ENCODE results near the gene UBE3B.

DNA sequence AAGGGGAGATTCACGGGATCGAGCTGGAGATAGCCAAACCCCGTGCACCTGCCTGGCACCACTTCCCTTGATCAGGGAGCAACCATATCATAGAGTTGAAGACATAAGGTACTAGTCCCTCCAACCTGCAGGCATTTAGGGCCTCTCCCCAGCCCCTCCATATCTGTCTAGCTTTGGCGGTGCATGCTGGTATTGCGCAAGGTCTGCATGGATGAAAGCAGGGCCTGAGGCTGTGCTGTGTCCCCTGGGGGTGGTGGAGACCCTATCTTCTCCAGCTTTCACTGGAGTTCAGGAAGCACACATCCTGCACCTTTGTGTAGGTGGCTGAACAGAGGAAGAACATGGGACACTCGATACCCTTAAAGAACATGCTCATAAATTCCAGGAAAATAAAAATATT, 47.2 kb upstream of the UBE3B start:
- TF ChIP-seq, protein P1, sequence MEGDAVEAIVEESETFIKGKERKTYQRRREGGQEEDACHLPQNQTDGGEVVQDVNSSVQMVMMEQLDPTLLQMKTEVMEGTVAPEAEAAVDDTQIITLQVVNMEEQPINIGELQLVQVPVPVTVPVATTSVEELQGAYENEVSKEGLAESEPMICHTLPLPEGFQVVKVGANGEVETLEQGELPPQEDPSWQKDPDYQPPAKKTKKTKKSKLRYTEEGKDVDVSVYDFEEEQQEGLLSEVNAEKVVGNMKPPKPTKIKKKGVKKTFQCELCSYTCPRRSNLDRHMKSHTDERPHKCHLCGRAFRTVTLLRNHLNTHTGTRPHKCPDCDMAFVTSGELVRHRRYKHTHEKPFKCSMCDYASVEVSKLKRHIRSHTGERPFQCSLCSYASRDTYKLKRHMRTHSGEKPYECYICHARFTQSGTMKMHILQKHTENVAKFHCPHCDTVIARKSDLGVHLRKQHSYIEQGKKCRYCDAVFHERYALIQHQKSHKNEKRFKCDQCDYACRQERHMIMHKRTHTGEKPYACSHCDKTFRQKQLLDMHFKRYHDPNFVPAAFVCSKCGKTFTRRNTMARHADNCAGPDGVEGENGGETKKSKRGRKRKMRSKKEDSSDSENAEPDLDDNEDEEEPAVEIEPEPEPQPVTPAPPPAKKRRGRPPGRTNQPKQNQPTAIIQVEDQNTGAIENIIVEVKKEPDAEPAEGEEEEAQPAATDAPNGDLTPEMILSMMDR (IDR thresholded peaks at IDR 0.05): no peak
- no peak for TF ChIP-seq EP300 (IDR thresholded peaks at IDR 0.05)
- no peak for TF ChIP-seq POLR2A (IDR thresholded peaks at IDR 0.05)

Measured in stomach (tissue), 4 donors.